Activated CD4-positive, alpha-beta T cell treated with anti-CD3 and anti-CD28 coated beads for 4 hours (primary cell): ENCODE measurements around the gene CATSPERD.
"Not testable (repeated sequence)": the region's sequence is repeated elsewhere in the genome, so short reads cannot be mapped to it uniquely, and the experiment has no call there.

Source experiments
- DNase-seq, 2 donors: peaks; one replicate each; pipeline ENCODE4 v3.0.0-alpha.2; 2020

The CATSPERD gene

GRCh38 chr19:5686326-5686646, 34.2 kb upstream of the CATSPERD start:
- no peak for DNase-seq

- DNase-seq = peak; percentile 93 to 96
Observed at GRCh38 chr19:5686647-5687359, 33.6 kb upstream of the CATSPERD start.

- DNase-seq = no peak
Observed at GRCh38 chr19:5687360-5688198, 32.9 kb upstream of the CATSPERD start.

- not testable (repeated sequence) for DNase-seq
Observed at GRCh38 chr19:5688262-5688881, 32.1 kb upstream of the CATSPERD start.

GRCh38 chr19:5690125-5690954, 30.1 kb upstream of the CATSPERD start, which contains the start of gene RPL36:
Gene RPL36, plus strand, starts transcription at chr19:5690295. Its CDS starts 213 bp downstream, at chr19:5690508.
- DNase-seq = peak; percentile 98 to 99

- DNase-seq = peak; percentile 67 to 81
Observed at GRCh38 chr19:5690955-5691821, 29.2 kb upstream of the CATSPERD start.

GRCh38 chr19:5691822-5692722, 28.4 kb upstream of the CATSPERD start:
- no peak for DNase-seq

GRCh38 chr19:5692723-5693194, 27.7 kb upstream of the CATSPERD start:
- no peak for DNase-seq

- no peak for DNase-seq
Observed at GRCh38 chr19:5693195-5694166, 27.0 kb upstream of the CATSPERD start.

GRCh38 chr19:5694167-5694955, 26.1 kb upstream of the CATSPERD start:
- DNase-seq = no peak

GRCh38 chr19:5694956-5695648, 25.3 kb upstream of the CATSPERD start:
- DNase-seq = no peak

GRCh38 chr19:5695649-5696195, 24.7 kb upstream of the CATSPERD start:
- DNase-seq = no peak

- DNase-seq = no peak
Observed at GRCh38 chr19:5696196-5697021, 24.0 kb upstream of the CATSPERD start.

- no peak for DNase-seq
Observed at GRCh38 chr19:5697022-5697889, 23.2 kb upstream of the CATSPERD start.

- DNase-seq = no peak
Observed at GRCh38 chr19:5697890-5698634, 22.4 kb upstream of the CATSPERD start.
